HG03520 (cell line): ENCODE measurements around the gene GNG8.
"Not testable (repeated sequence)": the region's sequence is repeated elsewhere in the genome, so short reads cannot be mapped to it uniquely, and the experiment has no call there.

Source experiments
- ATAC-seq: cut with Tn5 transposase; IDR thresholded peaks from one replicate; pipeline ENCODE4 v1.9.1; 2021; ENCODE audit warnings: mild to moderate bottlenecking, moderate library complexity; ENCODE audit not compliant: unreplicated experiment

The GNG8 gene

DNA sequence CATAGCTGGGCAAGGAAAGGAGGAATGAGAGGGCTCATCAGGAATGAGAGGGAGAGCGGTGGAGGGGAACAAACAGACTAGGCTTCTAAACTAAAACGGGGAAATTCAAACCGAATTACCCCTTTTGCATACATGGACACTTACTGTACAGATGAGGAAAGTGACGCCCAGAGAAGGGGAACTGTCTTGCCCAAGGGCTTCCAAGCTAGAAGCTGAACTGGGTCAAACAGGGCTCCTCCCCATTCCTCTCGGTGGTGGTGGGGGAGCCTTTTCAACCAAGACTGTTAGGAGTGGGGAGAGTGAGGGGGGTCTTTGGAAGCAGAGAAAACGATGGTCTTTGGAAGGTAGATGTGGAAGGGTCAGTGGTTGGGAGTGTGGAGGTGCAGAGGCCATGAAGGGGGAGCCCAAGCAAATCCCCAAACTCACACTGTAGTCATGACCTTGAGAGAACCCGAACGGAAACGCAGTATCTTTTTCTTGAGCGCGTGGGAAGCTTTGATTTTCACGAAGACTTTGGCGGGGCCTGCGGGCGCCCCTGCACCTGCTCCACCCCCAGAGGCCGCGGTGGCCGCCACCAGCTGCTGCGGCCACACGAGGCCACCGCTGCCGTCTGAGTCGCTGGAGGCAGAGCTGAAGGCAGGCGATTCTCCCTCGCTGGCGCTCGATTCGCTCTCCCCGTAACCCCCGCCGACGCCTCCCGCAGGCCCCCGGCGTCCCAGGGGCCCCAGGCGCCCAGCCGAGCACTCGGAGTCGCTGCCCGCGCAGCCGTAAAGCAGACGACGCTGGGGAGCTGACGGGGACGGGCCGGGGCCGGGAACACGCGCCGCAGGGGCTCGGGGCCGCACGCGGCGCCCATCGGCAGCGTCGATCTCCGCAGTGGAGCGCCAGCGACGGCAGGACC is 12.3 kb upstream of the GNG8 start:
- no peak for ATAC-seq

DNA sequence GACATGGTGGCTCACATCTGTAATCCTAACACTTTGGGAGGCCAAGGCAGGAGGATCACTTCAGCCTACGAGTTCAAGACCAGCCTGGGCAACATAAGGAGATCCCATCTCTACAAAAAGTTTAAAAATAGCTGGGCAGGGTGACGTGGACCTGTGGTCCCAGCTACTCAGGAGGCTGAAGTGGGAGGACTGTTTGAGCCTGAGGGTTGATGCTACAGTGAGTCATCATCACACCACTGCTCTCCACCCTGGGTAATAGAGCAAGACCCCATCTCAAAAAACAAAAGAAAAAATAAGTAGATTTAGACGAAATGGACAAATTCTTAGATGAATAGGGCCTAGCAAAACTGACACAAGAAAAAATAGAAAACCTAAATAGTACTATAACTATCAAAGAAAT is 10.4 kb upstream of the GNG8 start:
- ATAC-seq = no peak

DNA sequence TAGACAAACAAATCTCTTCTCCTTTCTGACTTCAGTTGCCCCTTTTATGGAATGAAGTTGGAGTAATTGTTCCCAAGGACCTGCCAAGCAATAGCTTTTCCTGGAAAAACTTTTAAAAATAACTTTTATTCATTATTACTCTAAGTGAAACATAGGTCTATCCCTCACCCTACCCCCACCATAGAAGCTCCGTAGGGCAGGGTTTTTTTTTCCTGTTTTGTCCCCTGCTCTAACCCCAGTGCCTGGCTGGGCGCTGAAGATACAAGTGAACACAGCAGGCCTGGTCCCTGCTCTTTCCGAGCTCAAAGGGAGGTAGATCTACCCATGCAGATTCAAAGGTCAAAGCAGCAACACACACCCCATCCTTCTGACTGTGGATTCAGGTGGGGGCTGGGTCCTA is 8.7 kb upstream of the GNG8 start:
- ATAC-seq = no peak

GRCh38 chr19:46640656-46641055 is 4.7 kb upstream of the GNG8 start:
- ATAC-seq = no peak

GRCh38 chr19:46639358-46640182 is 3.6 kb upstream of the GNG8 start:
- no peak for ATAC-seq

- ATAC-seq = no peak
Measured at GRCh38 chr19:46637224-46637623, 1.2 kb upstream of the GNG8 start.

DNA sequence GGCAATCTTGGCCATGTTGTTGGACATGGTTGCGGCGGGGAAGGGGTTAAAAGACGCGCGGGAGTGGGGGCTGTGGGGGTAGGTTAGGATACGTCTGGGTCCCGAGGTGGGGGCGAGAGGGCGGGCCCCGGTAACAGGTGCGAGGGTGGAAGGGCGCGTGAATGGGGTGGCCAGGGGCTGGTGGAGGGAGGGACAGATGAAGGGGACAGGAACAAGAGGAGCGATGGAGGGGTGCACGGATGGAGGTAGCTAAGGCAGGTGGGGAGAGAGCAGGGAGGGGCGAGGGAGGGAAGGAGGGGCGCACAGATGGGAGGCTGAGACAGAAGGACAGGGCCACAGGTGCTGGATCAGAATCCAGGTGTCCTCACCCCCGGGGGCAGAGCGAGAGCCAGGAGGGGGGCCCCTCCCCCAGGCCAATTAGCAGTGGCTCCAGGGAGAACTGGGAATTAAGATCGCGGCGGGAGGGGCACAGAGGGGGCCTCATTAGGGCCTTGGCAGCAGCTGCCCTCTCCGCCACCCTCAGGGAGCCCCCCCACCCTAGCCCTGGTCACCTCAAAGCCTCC is 1.3 kb downstream of the GNG8 start:
- ATAC-seq = no peak

- no peak for ATAC-seq
Measured at GRCh38 chr19:46634045-46634655, 1.9 kb downstream of the GNG8 start.

- no peak for ATAC-seq
Measured at GRCh38 chr19:46633130-46633529, 2.9 kb downstream of the GNG8 start.

GRCh38 chr19:46631481-46631880 is 4.5 kb downstream of the GNG8 start:
- no peak for ATAC-seq

DNA sequence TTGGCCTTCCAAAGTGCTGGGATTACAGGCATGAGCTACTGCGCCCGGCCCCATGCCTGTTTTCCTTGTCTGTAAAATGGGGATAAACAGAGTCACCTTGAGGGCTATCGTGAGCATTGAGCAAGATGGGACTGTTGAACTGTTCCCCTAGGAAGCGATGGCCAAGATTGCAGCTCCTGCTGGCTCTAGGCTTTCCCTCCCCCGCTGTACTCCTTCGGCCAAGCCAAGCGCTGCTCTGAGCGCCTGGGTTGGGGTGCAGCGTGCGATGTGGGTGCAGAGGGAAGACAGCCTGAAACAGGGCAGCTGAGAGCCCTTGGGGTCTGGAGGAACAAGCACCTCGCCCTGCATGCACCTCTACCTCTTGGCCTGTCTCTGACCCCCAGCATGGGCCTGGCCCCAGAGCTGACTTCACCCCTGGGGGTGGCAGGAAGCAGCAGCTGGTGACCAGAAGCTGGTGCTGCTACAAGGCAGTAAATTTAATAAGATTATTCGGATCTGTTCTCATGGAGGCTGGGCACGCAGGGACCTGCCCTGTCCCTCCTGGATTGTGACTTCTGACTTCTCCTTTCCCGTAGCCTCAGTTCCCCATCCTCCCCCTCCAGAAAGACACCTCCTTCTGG is 5.3 kb downstream of the GNG8 start:
- no peak for ATAC-seq

DNA sequence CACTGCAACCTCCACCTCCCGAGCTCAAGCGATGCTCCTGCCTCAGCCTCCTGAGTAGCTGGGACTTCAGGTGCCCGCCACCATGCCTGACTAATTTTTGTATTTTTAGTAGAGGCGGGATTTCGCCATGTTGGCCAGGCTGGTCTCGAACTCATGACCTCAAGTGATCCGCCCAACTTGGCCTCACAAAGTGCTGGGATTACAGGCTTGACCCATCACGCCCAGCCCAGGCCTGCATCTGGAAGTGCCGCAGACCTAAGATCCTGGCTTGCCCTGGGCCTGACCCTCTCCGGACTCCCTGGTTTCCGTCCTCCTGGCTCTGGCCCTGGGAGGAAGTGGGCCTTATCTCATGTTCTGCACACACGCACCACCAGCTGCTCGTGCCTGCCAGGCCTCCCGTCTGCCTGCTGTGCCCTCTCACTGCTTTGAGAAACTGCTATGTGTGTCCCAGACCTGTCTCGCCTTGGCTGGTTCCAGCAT is 6.4 kb downstream of the GNG8 start:
- ATAC-seq = no peak

DNA sequence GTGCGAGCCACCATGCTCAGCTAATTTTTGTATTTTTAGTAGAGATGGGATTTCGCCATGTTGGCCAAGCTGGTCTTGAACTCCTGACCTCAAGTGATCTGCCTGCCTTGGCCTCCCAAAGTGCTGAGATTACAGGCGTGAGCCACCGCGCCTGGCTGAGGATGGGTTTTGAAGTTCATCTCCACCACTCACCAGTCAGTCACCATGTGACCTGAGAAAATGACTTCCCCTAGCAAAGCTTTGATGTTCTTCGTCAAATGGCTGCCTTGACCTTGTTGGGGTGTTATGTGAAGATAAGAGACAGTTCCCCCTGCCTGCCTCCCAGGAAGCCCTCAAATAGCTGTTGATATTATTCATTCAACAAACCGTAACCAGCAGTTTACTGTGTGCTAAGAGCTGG is 7.0 kb downstream of the GNG8 start:
- ATAC-seq = not testable (repeated sequence)

DNA sequence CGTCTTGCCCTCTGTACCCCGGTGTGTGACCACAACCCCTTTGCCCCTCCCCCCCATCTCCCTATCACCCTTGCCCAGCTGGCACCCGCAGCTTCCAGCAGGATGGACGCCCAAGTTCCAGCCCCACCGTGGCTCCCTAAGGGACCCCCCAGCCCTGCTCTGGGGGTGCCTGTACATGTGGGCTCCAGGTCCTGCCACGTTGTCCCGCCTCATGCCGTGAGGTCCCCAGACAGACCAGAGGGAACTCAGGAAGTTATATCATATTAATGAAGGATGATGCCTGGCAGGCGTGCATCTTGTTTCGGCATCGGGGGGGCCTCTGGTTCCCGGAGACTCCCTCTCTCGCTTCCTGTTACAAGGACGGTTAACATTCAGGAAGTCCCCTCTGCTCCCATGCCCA is 9.6 kb downstream of the GNG8 start:
- no peak for ATAC-seq

DNA sequence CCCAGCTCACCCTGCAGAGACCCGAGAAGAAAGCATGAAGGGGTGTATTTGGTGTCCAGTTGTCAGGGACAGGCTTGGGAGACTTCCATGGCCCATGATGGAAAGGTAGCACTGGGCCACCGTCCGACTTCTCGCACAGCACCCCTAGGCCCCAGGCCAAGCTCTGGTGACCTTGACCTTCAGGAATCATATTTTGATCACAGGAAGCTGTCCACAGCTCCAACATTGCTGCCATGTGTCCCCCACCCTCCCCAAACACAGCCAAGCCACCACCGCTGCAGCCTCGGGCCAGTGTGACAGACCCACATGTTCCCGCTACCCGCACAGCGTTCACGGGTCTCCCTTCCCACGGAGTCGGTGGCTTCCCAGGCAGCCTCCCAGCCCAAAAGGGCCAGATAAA is 10.3 kb downstream of the GNG8 start:
- ATAC-seq = no peak

DNA sequence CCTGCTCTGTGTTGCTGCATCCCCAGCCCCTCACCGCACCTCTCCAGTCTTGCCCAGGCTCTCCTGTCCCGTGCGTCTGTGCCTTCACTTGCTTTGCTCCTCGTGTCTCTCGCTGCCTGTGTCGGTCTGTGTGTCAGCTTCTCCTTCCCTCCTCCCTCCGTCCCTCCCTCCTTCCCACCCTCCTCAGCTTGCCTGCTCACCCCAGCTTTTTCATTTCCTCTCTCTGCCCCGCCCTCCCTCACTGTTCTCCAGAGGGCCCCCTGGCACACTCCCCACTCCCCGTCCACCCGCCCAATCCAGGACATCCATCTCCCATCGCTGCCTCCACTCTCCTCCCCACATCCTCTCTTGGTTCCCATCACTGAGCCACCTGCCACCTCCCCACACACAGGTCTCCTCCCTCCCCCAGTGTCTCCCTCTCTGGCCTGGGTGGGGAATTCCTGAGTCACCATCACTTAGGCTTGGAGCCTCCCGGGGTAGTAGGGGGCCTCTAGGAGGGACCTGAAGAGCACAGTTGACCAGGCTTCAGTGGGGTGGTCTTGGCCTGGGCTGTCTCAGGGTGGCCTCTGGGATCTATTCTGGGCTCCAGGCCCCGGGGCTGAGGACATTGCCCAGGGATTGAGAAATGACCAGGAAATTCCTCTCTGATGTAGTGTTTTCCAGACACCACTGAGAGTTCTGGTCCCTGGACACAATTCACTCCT is 10.9 kb downstream of the GNG8 start, which contains the start of gene PTGIR:
PTGIR (minus strand) TSS at position 132 of the 704 bp plus-strand sequence. CDS start 864 bp downstream, outside the sequence.
- ATAC-seq = no peak

GRCh38 chr19:46623915-46624502 is 12.0 kb downstream of the GNG8 start:
- ATAC-seq = no peak

DNA sequence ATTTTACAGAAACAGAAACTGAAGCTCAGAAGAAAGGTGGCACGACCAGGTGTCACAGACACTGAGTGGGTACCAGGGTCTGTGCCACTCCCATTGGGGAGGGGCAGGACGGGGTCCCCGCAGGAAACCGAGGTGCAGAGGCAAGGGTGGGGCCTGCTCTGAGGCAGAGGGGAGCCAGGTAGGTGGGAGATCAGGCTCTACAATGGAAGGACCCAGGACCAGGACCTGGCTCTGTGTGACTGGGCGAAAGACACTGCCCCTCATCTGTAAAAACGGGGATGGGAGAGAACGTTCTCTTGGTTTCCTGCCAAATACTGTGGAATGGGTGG is 13.9 kb downstream of the GNG8 start:
- no peak for ATAC-seq

- ATAC-seq = no peak
Measured at GRCh38 chr19:46621191-46622117, 14.5 kb downstream of the GNG8 start.
